ENCODE data around the gene OR10S1. TPM values are rescaled to one million over a fixed set of nuclear protein-coding genes. Genes with fewer than 3 reads are reported as not detected.

Gene OR10S1
- total and polyA plus RNA-seq, 11 donors, result not detected

- Histone ChIP-seq H3K9me3 (no peaks in the 10 kb centered on the region), H3K27ac (no peak overlapping the region), H3K4me1 (no peaks in the 10 kb centered on the region), H3K4me3 (no peak overlapping the region), H3K27me3 (no peaks in the 10 kb centered on the region), H3K36me3 (no peaks in the 10 kb centered on the region)
- intact Hi-C loops (cut with DNase I), result no loop called here
- TF ChIP-seq CTCF (IDR thresholded peaks at IDR 0.05) (no peak), POLR2A (IDR thresholded peaks at IDR 0.05) (no peak)
- 5 to 29% (median 25%) methylated on average over 1 of the region's 1 CpG for WGBS, 4 donors
- DNase-seq (no peak), ATAC-seq (no peak)
Measured at GRCh38 chr11:123945132-123945531, 32.4 kb downstream of the OR10S1 start.

GRCh38 chr11:123943738-123944137 lies 33.8 kb downstream of the OR10S1 start, which contains the start of gene OR6T1:
TSS of gene OR6T1 (minus strand) at chr11:123943838. CDS start at chr11:123943838, 0 bp downstream.
- TF ChIP-seq CTCF (IDR thresholded peaks at IDR 0.05) (no peak), POLR2A (IDR thresholded peaks at IDR 0.05) (no peak)
- WGBS, 4 donors, result 85 to 89% (median 87%) methylated on average over 3 of the region's 3 CpGs
- intact Hi-C loops (cut with DNase I), result no loop called here
- Histone ChIP-seq H3K4me3 (no peak within 1 kb of the TSS), H3K36me3 (no peaks in the 10 kb centered on the region), H3K27ac (no peak within 1 kb of the TSS), H3K27me3 (no peaks in the 10 kb centered on the region), H3K9me3 (no peaks in the 10 kb centered on the region), H3K4me1 (no peaks in the 10 kb centered on the region)
- no peak for ATAC-seq
- DNase-seq, result no peak

- ATAC-seq (no peak), DNase-seq (no peak)
- H3K4me1 ChIP-seq, result no peaks in the 10 kb centered on the region
- H3K27me3 ChIP-seq, result no peaks in the 10 kb centered on the region
- TF ChIP-seq CTCF (IDR thresholded peaks at IDR 0.05) (no peak), POLR2A (IDR thresholded peaks at IDR 0.05) (no peak)
- intact Hi-C loops (cut with DNase I), result no loop called here
- H3K36me3 ChIP-seq, result no peaks in the 10 kb centered on the region
- WGBS, 4 donors, result 86 to 92% (median 88%) methylated on average over 4 of the region's 4 CpGs
- H3K9me3 ChIP-seq, result no peaks in the 10 kb centered on the region
- H3K27ac ChIP-seq, result no peak overlapping the region
- H3K4me3 ChIP-seq, result no peak overlapping the region
Measured at GRCh38 chr11:123942413-123942812, 35.2 kb downstream of the OR10S1 start.

GRCh38 chr11:123939317-123939716 lies 38.3 kb downstream of the OR10S1 start, which contains the start of gene OR4D5:
TSS of gene OR4D5 (plus strand) at chr11:123939617. CDS start at chr11:123939617, 0 bp downstream.
- DNase-seq (no peak), ATAC-seq (no peak)
- Histone ChIP-seq H3K9me3 (no peaks in the 10 kb centered on the region), H3K27ac (no peak within 1 kb of the TSS), H3K36me3 (no peaks in the 10 kb centered on the region), H3K4me1 (no peaks in the 10 kb centered on the region), H3K4me3 (no peak within 1 kb of the TSS), H3K27me3 (no peaks in the 10 kb centered on the region)
- TF ChIP-seq CTCF (IDR thresholded peaks at IDR 0.05), result no peak
- no peak for TF ChIP-seq POLR2A (IDR thresholded peaks at IDR 0.05)
- 70 to 92% (median 75%) methylated on average over 1 of the region's 1 CpG for WGBS, 4 donors
- intact Hi-C loops (cut with DNase I), result no loop called here

Other genes with a start within 250 kb of the OR10S1 start
- gene ZNF202, start 236.1 kb downstream of the OR10S1 start, total RNA-seq, result 1 to 10 TPM; 1.7 to 5.7 (median 4.4) TPM
- 1 to 10 TPM; 2.0 to 7.0 TPM for gene ZNF202, start 236.1 kb downstream of the OR10S1 start, polyA plus RNA-seq
- not detected for gene OR6X1, start 223.3 kb downstream of the OR10S1 start, total RNA-seq
- gene OR6X1, start 223.3 kb downstream of the OR10S1 start, polyA plus RNA-seq, result not detected
- gene OR6M1, start 171.4 kb downstream of the OR10S1 start, total RNA-seq, result not detected
- gene OR6M1, start 171.4 kb downstream of the OR10S1 start, polyA plus RNA-seq, result not detected
- gene TMEM225, start 92.1 kb downstream of the OR10S1 start, total RNA-seq, result not detected
- gene TMEM225, start 92.1 kb downstream of the OR10S1 start, polyA plus RNA-seq, result not detected
- gene OR8D4, start 75.6 kb downstream of the OR10S1 start, total RNA-seq, result not detected
- not detected for gene OR8D4, start 75.6 kb downstream of the OR10S1 start, polyA plus RNA-seq
- not detected for gene OR4D5, start 38.2 kb downstream of the OR10S1 start, total RNA-seq
- gene OR4D5, start 38.2 kb downstream of the OR10S1 start, polyA plus RNA-seq, result not detected
- gene OR6T1, start 33.9 kb downstream of the OR10S1 start, total RNA-seq, result not detected
- gene OR6T1, start 33.9 kb downstream of the OR10S1 start, polyA plus RNA-seq, result not detected
- not detected for gene OR10G6, start 17.4 kb upstream of the OR10S1 start, total RNA-seq
- not detected for gene OR10G6, start 17.4 kb upstream of the OR10S1 start, polyA plus RNA-seq
- gene OR10G4, start 35.2 kb upstream of the OR10S1 start, total RNA-seq, result not detected
- not detected for gene OR10G4, start 35.2 kb upstream of the OR10S1 start, polyA plus RNA-seq
- gene OR10G9, start 45.2 kb upstream of the OR10S1 start, total RNA-seq, result not detected
- not detected for gene OR10G9, start 45.2 kb upstream of the OR10S1 start, polyA plus RNA-seq
- gene OR10G8, start 49.0 kb upstream of the OR10S1 start, total RNA-seq, result not detected
- not detected for gene OR10G8, start 49.0 kb upstream of the OR10S1 start, polyA plus RNA-seq
- not detected for gene OR10G7, start 63.5 kb upstream of the OR10S1 start, total RNA-seq
- not detected for gene OR10G7, start 63.5 kb upstream of the OR10S1 start, polyA plus RNA-seq
- gene VWA5A, start 137.7 kb upstream of the OR10S1 start, total RNA-seq, result 10 to 100 TPM in 1 of 9 donors, 1 to 10 TPM in 8; 2.3 to 13.7 (median 4.2) TPM
- 1 to 10 TPM; 1.2 to 1.8 TPM for gene VWA5A, start 137.7 kb upstream of the OR10S1 start, polyA plus RNA-seq
- gene OR10D3, start 205.6 kb upstream of the OR10S1 start, total RNA-seq, result not detected
- gene OR10D3, start 205.6 kb upstream of the OR10S1 start, polyA plus RNA-seq, result not detected

All from heart left ventricle (tissue), 16 donors.